GM23338 (cell line): Measurements from ENCODE around the gene DHX38. TPM values are rescaled to one million over a fixed set of nuclear protein-coding genes. Genes with fewer than 3 reads are reported as not detected.

ENCODE experiments used
- ATAC-seq: fragments of 200-7000 bp; cut with Tn5 transposase; 3 replicates; pipeline ENCODE4 v1.9.1; 2020
- DNase-seq: peaks from one replicate; pipeline ENCODE4 v3.0.0-alpha.2; 2015; ENCODE audit warnings: low spot score
- H2AFZ ChIP-seq: fragments of 200-600 bp; sonication (generic); 2 replicates; pipeline ENCODE4 v1.8.0; 2016; ENCODE audit warnings: antibody characterized with exemption, mild to moderate bottlenecking, moderate library complexity
- H3F3A ChIP-seq: fragments of 200-600 bp; sonication (generic); replicated peaks from 2 replicates; pipeline ENCODE4 v1.8.0; 2017; ENCODE audit warnings: antibody characterized with exemption, mixed run types, low read depth
- H3K27ac ChIP-seq: fragments of 200-600 bp; sonication (generic); 2 replicates; pipeline ENCODE4 v1.6.1; 2016; ENCODE audit warnings: low read depth
- H3K27me3 ChIP-seq: fragments of 200-600 bp; sonication (generic); 2 replicates; pipeline ENCODE4 v1.8.0; 2016; ENCODE audit warnings: mild to moderate bottlenecking, mixed run types, moderate library complexity; ENCODE audit not compliant: insufficient read depth
- H3K36me3 ChIP-seq: fragments of 200-600 bp; sonication (generic); 2 replicates; pipeline ENCODE4 v1.8.0; 2016; ENCODE audit warnings: mild to moderate bottlenecking; ENCODE audit not compliant: insufficient read depth
- H3K4me1 ChIP-seq: fragments of 200-600 bp; sonication (generic); 2 replicates; pipeline ENCODE4 v1.8.0; 2016; ENCODE audit warnings: mild to moderate bottlenecking, moderate library complexity; ENCODE audit not compliant: insufficient read depth
- H3K4me2 ChIP-seq: fragments of 200-600 bp; sonication (generic); 2 replicates; pipeline ENCODE4 v1.7.1; 2017; ENCODE audit warnings: mixed run types
- H3K4me3 ChIP-seq: fragments of 200-600 bp; sonication (generic); 2 replicates; pipeline ENCODE4 v1.6.1; 2016; ENCODE audit warnings: mixed run types
- H3K79me2 ChIP-seq: fragments of 200-600 bp; sonication (generic); replicated peaks from 2 replicates; pipeline ENCODE4 v1.8.0; 2017; ENCODE audit warnings: mild to moderate bottlenecking; ENCODE audit not compliant: insufficient read depth
- H3K9me2 ChIP-seq: fragments of 200-600 bp; sonication (generic); 2 replicates; pipeline ENCODE4 v1.8.0; 2017; ENCODE audit not compliant: insufficient read depth
- H4K20me1 ChIP-seq: fragments of 200-600 bp; sonication (generic); replicated peaks from 2 replicates; pipeline ENCODE4 v1.8.0; 2017; ENCODE audit warnings: mild to moderate bottlenecking; ENCODE audit not compliant: insufficient read depth
- H3K27ac Mint-ChIP-seq: 2 replicates; pipeline ENCODE4 v1.8.0; 2020; ENCODE audit warnings: inconsistent platforms, mild to moderate bottlenecking, moderate library complexity, mixed read lengths
- H3K27me3 Mint-ChIP-seq: 3 replicates; pipeline ENCODE4 v1.8.0; 2022; ENCODE audit warnings: low read depth, mild to moderate bottlenecking, moderate library complexity, mixed read lengths, inconsistent platforms; ENCODE audit not compliant: insufficient read depth, poor library complexity
- H3K36me3 Mint-ChIP-seq: 3 replicates; pipeline ENCODE4 v1.8.0; 2021; ENCODE audit warnings: low read depth, mild to moderate bottlenecking, inconsistent platforms, moderate library complexity, mixed read lengths
- H3K4me1 Mint-ChIP-seq: 3 replicates; pipeline ENCODE4 v1.8.0; 2020; ENCODE audit warnings: mild to moderate bottlenecking, inconsistent platforms, mixed read lengths
- H3K4me3 Mint-ChIP-seq: 3 replicates; pipeline ENCODE4 v1.8.0; 2021; ENCODE audit warnings: moderate library complexity, mild to moderate bottlenecking, inconsistent platforms, mixed read lengths
- H3K9me3 Mint-ChIP-seq: 3 replicates; pipeline ENCODE4 v1.8.0; 2020; ENCODE audit warnings: moderate library complexity, mild to moderate bottlenecking, inconsistent platforms, mixed read lengths
- EZH2 ChIP-seq: fragments of 200-600 bp; sonication (generic); IDR thresholded peaks from one replicate; pipeline ENCODE4 v1.8.0; 2017; ENCODE audit warnings: antibody characterized with exemption, mild to moderate bottlenecking, low read depth; ENCODE audit not compliant: unreplicated experiment
- EZH2phosphoT487 ChIP-seq: fragments of 200-600 bp; sonication (generic); IDR thresholded peaks from one replicate; pipeline ENCODE4 v1.8.1; 2018; ENCODE audit warnings: antibody characterized with exemption; ENCODE audit not compliant: unreplicated experiment
- JUNB ChIP-seq: IDR thresholded peaks from one replicate; pipeline ENCODE4 v1.6.1; 2016; ENCODE audit warnings: antibody characterized with exemption; ENCODE audit not compliant: unreplicated experiment
- NANOG ChIP-seq: IDR thresholded peaks from 2 replicates; pipeline ENCODE4 v1.6.1; 2016; ENCODE audit warnings: antibody characterized with exemption, borderline replicate concordance
- POLR2AphosphoS5 ChIP-seq: IDR thresholded peaks from 2 replicates; pipeline ENCODE4 v1.6.1; 2016; ENCODE audit warnings: antibody characterized with exemption, low read depth
- REST ChIP-seq: IDR thresholded peaks from one replicate; pipeline ENCODE4 v1.6.1; 2018; ENCODE audit warnings: antibody characterized with exemption; ENCODE audit not compliant: unreplicated experiment
- STAT1 ChIP-seq: IDR thresholded peaks from one replicate; pipeline ENCODE4 v1.6.1; 2016; ENCODE audit warnings: antibody characterized with exemption; ENCODE audit not compliant: unreplicated experiment
- ZNF114 ChIP-seq: fragments of 250-450 bp; sonication (Bioruptor Pico); IDR thresholded peaks from 2 replicates; pipeline ENCODE4 v1.5.0; 2020; ENCODE audit warnings: mild to moderate bottlenecking, moderate library complexity
- ZNF331 ChIP-seq: fragments of 250-450 bp; sonication (Bioruptor Pico); IDR thresholded peaks from 2 replicates; pipeline ENCODE4 v1.5.0; 2020; ENCODE audit warnings: low read depth, mild to moderate bottlenecking, moderate library complexity
- ZNF462 ChIP-seq: fragments of 250-450 bp; sonication (Bioruptor Pico); IDR thresholded peaks from 2 replicates; pipeline ENCODE4 v1.5.0; 2020; ENCODE audit warnings: mild to moderate bottlenecking, moderate library complexity
- polyA plus RNA-seq: library from polyadenylated mRNA; unstranded; fragments of >200 nt; fragmentation: Nextera tagmentation; extraction: Ambion mirVana; gene quantifications from 2 replicates; pipeline ENCODE4 v1.2.1, GENCODE V29; 2016
- total RNA-seq: library from RNA; depleted of rRNA; stranded (reverse); fragments of >200 nt; shearing (Covaris generic); gene quantifications from 2 replicates; pipeline ENCODE4 v1.2.3, GENCODE V29; 2014
- TF ChIP-seq, protein P1 (sequence below), 2 experiments: fragments of 200-600 bp in 1 of 2; sonication (generic) in 1 of 2; conservative IDR thresholded peaks; 2 replicates each; pipeline versions ENCODE4 v1.5.1 to v1.6.1; 2016 to 2017; ENCODE audit warnings: antibody characterized with exemption in 2 of 2, low read depth in 2 of 2, mild to moderate bottlenecking in 2 of 2, moderate library complexity in 1 of 2

The DHX38 gene
- total and polyA plus RNA-seq, 2 experiments from 2014 or later = 31.4 to 46.4 TPM

- TF ChIP-seq ZNF462 (no peak), EZH2phosphoT487 (no peak), ZNF331 (CRISPR knock-in tag) (no peak), POLR2AphosphoS5 (no peak)
Measured at GRCh38 chr16:72061564-72061963, 32.1 kb upstream of the DHX38 start (continued).

GRCh38 chr16:72064361-72064894, 29.2 kb upstream of the DHX38 start:
- Mint-ChIP-seq H3K27me3 (peaks cover 3% of the 10 kb centered on the region), H3K4me3 (no peak overlapping the region), H3K4me1 (no peaks in the 10 kb centered on the region), H3K36me3 (no peaks in the 10 kb centered on the region), H3K9me3 (peaks cover 4% of the 10 kb centered on the region), H3K27ac (no peak overlapping the region)
- Histone ChIP-seq H3K4me2 (no peak overlapping the region), H3F3A (no peaks in the 10 kb centered on the region), H3K9me2 (no peaks in the 10 kb centered on the region), H3K4me1 (no peaks in the 10 kb centered on the region), H2AFZ (no peak overlapping the region), H3K4me3 (no peak overlapping the region), H4K20me1 (no peaks in the 10 kb centered on the region), H3K27ac (no peak overlapping the region), H3K27me3 (no peaks in the 10 kb centered on the region), H3K79me2 (no peaks in the 10 kb centered on the region), H3K36me3 (no peaks in the 10 kb centered on the region)
- ATAC-seq (no peak), DNase-seq (no peak)
- TF ChIP-seq, protein P1, sequence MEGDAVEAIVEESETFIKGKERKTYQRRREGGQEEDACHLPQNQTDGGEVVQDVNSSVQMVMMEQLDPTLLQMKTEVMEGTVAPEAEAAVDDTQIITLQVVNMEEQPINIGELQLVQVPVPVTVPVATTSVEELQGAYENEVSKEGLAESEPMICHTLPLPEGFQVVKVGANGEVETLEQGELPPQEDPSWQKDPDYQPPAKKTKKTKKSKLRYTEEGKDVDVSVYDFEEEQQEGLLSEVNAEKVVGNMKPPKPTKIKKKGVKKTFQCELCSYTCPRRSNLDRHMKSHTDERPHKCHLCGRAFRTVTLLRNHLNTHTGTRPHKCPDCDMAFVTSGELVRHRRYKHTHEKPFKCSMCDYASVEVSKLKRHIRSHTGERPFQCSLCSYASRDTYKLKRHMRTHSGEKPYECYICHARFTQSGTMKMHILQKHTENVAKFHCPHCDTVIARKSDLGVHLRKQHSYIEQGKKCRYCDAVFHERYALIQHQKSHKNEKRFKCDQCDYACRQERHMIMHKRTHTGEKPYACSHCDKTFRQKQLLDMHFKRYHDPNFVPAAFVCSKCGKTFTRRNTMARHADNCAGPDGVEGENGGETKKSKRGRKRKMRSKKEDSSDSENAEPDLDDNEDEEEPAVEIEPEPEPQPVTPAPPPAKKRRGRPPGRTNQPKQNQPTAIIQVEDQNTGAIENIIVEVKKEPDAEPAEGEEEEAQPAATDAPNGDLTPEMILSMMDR (conservative IDR thresholded peaks at IDR 0.05; ENCODE audit: low read depth in 2 of 2) = no peak
- TF ChIP-seq NANOG (no peak), REST (no peak), ZNF114 (CRISPR knock-in tag) (no peak), JUNB (no peak), STAT1 (no peak), EZH2 (no peak)
